HG03064 (cell line): Measurements from ENCODE around the gene KIAA1549.

ENCODE experiments used
- ATAC-seq: cut with Tn5 transposase; IDR thresholded peaks from one replicate; pipeline ENCODE4 v1.9.1; 2021; ENCODE audit warnings: low read depth; ENCODE audit not compliant: unreplicated experiment

Gene KIAA1549

GRCh38 chr7:138887085-138887710 is 94.0 kb downstream of the KIAA1549 start:
- no peak for ATAC-seq

GRCh38 chr7:138886501-138886917 is 94.7 kb downstream of the KIAA1549 start:
- ATAC-seq: peak; percentile 80

GRCh38 chr7:138885383-138886147 is 95.6 kb downstream of the KIAA1549 start:
- ATAC-seq: no peak

DNA sequence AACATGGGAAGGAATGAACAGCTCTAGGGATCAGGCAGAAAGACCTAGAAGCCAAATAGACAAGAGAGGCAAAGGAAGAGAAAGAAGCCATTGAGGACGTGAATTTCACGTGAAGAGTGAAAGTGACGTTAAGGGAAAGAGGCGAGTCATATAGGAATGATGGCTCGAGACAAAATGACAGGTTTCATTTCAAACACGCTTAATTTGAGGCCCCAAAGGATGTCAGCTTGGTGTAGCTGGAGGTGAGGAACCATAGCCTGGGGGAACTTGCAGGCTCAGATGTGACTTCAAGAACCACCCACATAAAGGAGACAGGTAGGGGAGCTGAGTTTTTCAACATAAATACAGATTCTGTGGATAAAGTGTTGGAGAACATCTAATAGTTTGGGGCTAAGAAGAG is 98.9 kb downstream of the KIAA1549 start:
- no peak for ATAC-seq

DNA sequence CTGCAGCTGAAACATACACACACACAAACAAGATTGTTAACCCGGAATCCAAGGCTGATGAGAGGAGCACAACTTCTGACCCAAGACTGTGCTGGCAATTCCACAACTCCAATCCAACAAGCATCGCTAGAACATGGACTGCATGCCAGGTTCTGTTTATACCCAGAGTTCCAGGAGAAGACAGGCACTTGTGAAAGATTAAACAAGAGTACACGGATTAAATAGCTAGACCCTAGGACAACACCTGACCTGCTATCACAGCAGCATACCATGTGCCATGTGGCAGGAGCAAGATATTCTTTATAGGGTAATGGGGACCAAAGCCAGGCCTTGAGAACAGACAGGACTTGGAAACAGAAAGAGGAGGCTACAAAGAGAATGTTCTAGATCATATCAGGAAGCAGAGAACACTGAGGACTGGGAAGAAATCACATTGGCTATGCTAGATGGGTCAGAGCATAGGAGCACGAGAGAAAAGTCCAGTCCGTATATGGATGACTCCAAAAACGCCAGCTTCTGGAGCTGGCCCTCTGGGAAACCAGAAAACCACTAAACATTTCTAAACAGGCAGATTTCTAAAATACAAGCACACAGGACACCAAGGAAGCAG is 99.5 kb downstream of the KIAA1549 start:
- no peak for ATAC-seq

DNA sequence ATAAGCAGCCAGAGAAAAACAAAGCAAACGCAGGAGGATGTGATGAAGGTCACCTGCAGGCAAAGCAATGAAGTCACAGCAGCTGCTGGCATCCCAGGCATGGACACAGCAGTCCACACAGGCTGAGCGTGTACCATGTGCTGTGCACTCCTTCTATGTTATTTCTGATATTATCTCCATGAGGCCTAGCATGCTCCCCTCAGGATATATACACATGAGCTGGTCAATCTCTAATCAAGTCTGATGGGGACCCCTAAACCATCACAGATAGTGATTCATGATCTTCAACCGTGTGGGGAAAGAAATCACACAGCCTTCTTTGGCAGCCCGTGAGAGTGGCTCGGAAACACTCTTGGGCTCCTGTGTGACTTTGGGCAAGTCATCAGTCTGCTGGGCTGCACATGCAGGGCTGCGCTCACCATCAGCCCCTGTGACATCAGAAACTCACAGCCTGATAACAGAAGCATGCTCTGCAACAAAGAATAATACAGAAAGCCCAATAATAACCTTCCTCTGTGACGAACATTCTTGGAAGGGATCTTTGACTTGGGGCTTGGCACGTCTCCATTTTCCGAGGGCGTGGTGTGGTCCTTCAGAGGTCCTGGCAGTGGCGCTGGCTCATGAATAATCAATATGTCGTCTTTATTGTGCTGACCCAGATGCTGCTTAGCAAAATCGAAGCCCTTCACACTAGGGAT is 100.2 kb downstream of the KIAA1549 start:
- no peak for ATAC-seq

- no peak for ATAC-seq
Measured at GRCh38 chr7:138879356-138879755, 101.8 kb downstream of the KIAA1549 start.

DNA sequence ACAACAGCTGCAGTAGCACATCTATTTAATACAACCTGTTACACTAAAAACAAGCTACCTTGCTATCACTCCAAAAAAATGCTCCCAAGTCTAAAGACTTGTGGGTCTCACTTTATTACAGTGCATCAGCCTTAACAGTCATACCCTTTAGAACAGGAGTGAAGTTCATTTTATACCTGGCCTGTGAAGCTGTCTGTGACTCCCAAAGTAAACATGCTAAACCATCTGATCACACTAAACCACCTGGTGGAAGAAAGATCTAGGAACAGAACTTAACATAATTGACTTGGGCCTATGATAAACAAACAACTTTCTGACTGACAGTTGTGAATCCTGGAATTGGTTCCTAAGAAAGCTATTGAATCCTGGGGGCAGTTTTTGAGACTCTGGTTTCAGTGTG is 102.3 kb downstream of the KIAA1549 start:
- no peak for ATAC-seq

DNA sequence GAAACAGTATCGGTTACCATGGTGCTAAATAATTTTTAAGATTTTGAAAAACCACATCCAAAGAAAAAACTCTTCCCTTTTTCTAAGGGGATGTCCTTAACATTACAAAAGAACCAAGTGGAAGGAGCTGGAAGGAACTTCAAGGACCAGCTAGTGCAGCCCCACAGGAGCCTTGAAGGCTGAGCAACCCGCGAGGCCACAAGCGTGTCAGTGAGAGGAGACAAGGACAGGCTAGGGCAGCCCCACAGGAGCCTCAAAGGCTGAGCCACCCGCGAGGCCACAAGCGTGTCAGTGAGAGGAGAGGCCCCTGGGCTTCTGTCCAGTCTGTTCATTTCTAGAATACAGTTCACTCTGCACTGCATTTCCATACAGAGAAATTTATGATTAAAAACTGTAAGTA is 103.1 kb downstream of the KIAA1549 start:
- ATAC-seq: no peak

DNA sequence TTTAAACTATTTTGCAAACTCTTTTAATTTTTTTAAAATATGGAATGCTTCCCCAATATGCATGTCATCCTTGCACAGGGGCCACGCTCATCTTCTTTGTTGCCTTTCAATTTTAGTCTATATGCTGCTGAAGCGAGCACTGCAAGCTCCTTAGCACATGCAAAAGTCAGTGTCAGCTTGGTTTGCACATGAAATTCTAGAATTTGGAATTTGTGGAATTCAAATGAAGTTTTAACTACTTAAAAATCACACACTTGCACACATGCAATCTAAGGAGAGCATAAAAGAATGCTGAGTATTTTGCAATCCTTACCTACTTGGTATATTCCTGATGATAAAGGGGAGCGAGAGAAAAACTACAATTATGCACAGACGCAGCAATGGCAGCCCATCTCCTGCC is 104.9 kb downstream of the KIAA1549 start:
- ATAC-seq: no peak

- no peak for ATAC-seq
Measured at GRCh38 chr7:138875794-138876193, 105.4 kb downstream of the KIAA1549 start.

DNA sequence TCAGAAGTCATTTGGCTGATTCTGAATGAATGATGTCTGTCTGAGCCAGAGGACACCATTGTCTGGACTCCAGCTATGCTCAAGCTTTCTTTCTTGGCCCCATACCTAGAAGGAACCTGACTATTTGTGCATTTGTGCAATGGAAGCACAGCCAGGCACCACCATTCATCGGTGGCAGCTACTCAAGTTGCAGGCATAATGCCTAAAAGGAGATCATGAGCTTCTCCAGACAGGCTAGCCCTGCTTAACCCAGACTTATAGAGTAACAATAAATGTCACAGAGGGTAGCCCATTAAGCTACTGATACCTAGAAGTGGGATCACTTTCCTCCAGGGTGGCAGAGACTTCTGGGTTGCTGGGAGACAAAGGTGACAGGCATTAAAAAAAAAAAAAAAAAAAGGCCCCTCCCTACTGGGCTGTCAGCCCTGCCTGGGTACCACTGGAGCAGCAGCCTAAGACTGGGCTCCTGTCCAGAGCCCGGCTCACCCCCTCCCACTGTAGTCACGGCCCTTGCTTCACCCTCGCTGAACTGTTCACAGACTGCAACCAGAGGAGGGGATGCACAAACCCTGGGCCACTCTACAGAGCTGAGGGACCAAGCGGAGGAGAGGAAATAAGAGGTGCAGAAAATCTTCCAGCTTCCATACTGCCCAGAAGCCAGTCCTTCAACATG is 107.8 kb downstream of the KIAA1549 start:
- no peak for ATAC-seq

- no peak for ATAC-seq
Measured at GRCh38 chr7:138872576-138872975, 108.6 kb downstream of the KIAA1549 start.

GRCh38 chr7:138871814-138872090 is 109.4 kb downstream of the KIAA1549 start:
- ATAC-seq: no peak

DNA sequence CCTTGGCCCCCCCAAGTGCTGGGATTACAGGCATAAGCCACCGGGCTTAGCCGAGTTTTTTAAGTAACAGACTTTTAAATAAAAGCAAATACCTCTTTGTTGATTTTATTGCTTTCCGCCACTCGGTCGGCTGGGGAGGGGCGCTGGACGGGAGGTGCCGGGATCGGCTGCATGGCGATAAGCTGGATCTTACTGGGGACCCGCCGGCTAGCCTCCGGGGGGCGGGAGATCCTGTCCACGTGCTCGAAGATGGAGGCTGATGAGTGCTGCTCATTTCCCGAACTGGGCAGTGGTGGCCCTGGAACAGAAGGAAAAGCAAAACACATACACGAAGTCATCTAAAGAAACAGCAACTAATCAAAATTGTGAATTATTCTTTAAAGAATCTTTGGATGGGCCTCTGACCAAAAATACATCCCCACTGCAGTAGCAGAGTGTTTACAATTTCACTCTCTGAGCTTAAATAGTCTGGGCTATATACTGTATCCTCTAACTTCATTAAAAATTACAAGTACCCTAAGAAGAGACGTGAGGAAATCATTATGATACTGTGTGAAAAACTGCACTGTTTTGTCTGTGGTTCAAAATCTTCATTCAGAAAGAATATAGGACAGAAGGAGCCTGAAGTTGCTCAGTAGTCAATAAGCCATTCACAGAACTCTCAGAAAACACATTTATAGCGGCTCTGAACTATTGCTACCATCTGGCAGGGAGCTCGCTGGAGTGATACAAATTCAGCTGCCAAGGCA is 110.0 kb downstream of the KIAA1549 start:
- no peak for ATAC-seq

DNA sequence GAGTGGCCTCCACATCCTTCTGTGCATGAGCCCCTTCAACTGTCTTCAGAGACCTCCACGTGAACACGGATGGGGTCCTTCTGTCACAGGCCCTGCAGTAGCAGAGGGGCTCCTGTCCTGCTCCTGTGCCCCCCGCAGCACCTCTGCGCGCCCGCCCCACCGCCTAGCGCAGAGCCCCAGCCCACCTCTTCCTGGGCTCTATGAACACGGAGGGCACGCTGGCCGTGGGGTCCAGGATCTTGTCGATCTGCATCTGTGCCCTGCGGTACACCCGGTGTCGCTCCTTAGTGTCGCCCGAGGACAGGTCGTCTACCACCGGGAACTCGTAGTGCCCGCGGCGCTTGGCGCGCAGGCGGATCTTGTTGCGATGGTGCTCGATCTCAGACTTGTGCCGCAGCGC is 111.8 kb downstream of the KIAA1549 start:
- ATAC-seq: no peak

GRCh38 chr7:138868711-138869110 is 112.5 kb downstream of the KIAA1549 start:
- ATAC-seq: no peak

- no peak for ATAC-seq
Measured at GRCh38 chr7:138867744-138868143, 113.4 kb downstream of the KIAA1549 start.

- no peak for ATAC-seq
Measured at GRCh38 chr7:138866353-138866752, 114.8 kb downstream of the KIAA1549 start.

GRCh38 chr7:138865843-138866242 is 115.3 kb downstream of the KIAA1549 start:
- no peak for ATAC-seq
